Fibroblast of lung (primary cell): Measurements from ENCODE around the gene CLIP1. TPM values are rescaled to one million over a fixed set of nuclear protein-coding genes. Genes with fewer than 3 reads are reported as not detected.
"Not testable (repeated sequence)": the region's sequence is repeated elsewhere in the genome, so short reads cannot be mapped to it uniquely, and the experiment has no call there.

ENCODE experiments used
- DNase-seq, 2 donors: peaks; one replicate each; pipeline versions ENCODE4 v3.0.0 to v3.0.0-alpha.2; 2010; ENCODE audit warnings: low read depth in 2 of 2
- H2AFZ ChIP-seq: 2 replicates; pipeline ENCODE4 v1.5.1; 2012; ENCODE audit warnings: low read length, control low read depth, inconsistent platforms
- H3K27ac ChIP-seq: 2 replicates; pipeline ENCODE4 v1.5.1; 2011; ENCODE audit warnings: low read length, control low read depth; ENCODE audit not compliant: insufficient read depth
- H3K27me3 ChIP-seq: 2 replicates; pipeline ENCODE4 v1.5.1; 2011; ENCODE audit warnings: mild to moderate bottlenecking, low read length; ENCODE audit not compliant: control insufficient read depth, insufficient read depth
- H3K36me3 ChIP-seq: 2 replicates; pipeline ENCODE4 v1.5.1; 2011; ENCODE audit warnings: low read length; ENCODE audit not compliant: control insufficient read depth, insufficient read depth
- H3K4me1 ChIP-seq: 2 replicates; pipeline ENCODE4 v1.5.1; 2011; ENCODE audit warnings: low read length; ENCODE audit not compliant: control insufficient read depth, insufficient read depth; ENCODE audit errors: extremely low read depth
- H3K4me2 ChIP-seq: 2 replicates; pipeline ENCODE4 v1.5.1; 2011; ENCODE audit warnings: low read length, control low read depth; ENCODE audit not compliant: insufficient read depth; ENCODE audit errors: extremely low read depth
- H3K4me3 ChIP-seq, 4 experiments: fragments of 200-600 bp in 1 of 4; sonication (generic) in 1 of 4; replicated peaks in 1 of 4; 2 replicates each; pipeline ENCODE4 v1.5.1; 2011 to 2016; ENCODE audit warnings: low read length in 4 of 4, low read depth in 3 of 4, mild to moderate bottlenecking in 3 of 4, control low read depth in 2 of 4, inconsistent platforms in 1 of 4, mixed read lengths in 1 of 4; ENCODE audit not compliant: insufficient read depth in 1 of 4; ENCODE audit errors: control extremely low read depth in 1 of 4
- H3K79me2 ChIP-seq: 2 replicates; pipeline ENCODE4 v1.5.1; 2012; ENCODE audit warnings: mild to moderate bottlenecking, low read length, inconsistent platforms; ENCODE audit not compliant: control insufficient read depth, insufficient read depth
- H3K9ac ChIP-seq: 2 replicates; pipeline ENCODE4 v1.5.1; 2011; ENCODE audit warnings: mild to moderate bottlenecking, low read length, control low read depth; ENCODE audit not compliant: insufficient read depth
- H3K9me3 ChIP-seq: 2 replicates; pipeline ENCODE4 v1.5.1; 2012; ENCODE audit warnings: low read depth, low read length; ENCODE audit not compliant: control insufficient read depth, insufficient read depth
- H4K20me1 ChIP-seq: 2 replicates; pipeline ENCODE4 v1.5.1; 2011; ENCODE audit warnings: low read length; ENCODE audit not compliant: control insufficient read depth, insufficient read depth; ENCODE audit errors: extremely low read depth
- CTCF ChIP-seq, 2 donors: IDR thresholded peaks in 1 of 2; conservative IDR thresholded peaks in 1 of 2; 1 replicate in 1 of 2; 2 replicates in 1 of 2; pipeline ENCODE4 v1.5.1; 2011 to 2012; ENCODE audit warnings: low read length in 2 of 2, control low read depth in 1 of 2, inconsistent platforms in 1 of 2, low read depth in 1 of 2, mild to moderate bottlenecking in 1 of 2
- EZH2 ChIP-seq: IDR thresholded peaks from 2 replicates; pipeline ENCODE4 v1.5.1; 2012; ENCODE audit warnings: low read length, control low read depth, mild to moderate bottlenecking; ENCODE audit errors: missing control alignments
- polyA plus RNA-seq, 2 donors: library from polyadenylated mRNA; depleted of rRNA in 1 of 2; stranded (reverse) in 1 of 2; unstranded in 1 of 2; fragments of >200 nt; gene quantifications; 2 replicates each; pipeline ENCODE4 v1.2.1, GENCODE V29; 2011 to 2012; ENCODE audit warnings: missing spikeins in 1 of 2
- total RNA-seq: library from RNA; depleted of rRNA; stranded (reverse); fragments of >200 nt; gene quantifications from 2 replicates; pipeline ENCODE4 v1.2.1, GENCODE V29; 2014

Gene CLIP1
- total and polyA plus RNA-seq, 2 donors (not counting 1 experiment from before 2014, with no cell fraction given) = 75.5 to 147 TPM

- Histone ChIP-seq H2AFZ (no peak overlapping the region), H4K20me1 (no peaks in the 10 kb centered on the region), H3K27me3 (no peaks in the 10 kb centered on the region), H3K4me3 (no peak overlapping the region), H3K9ac (no peak overlapping the region), H3K9me3 (no peaks in the 10 kb centered on the region), H3K27ac (no peak overlapping the region), H3K4me2 (no peak overlapping the region), H3K36me3 (no peaks in the 10 kb centered on the region), H3K4me1 (peaks cover 8% of the 10 kb centered on the region), H3K79me2 (no peaks in the 10 kb centered on the region)
- no peak for DNase-seq
- no peak for TF ChIP-seq CTCF (conservative IDR thresholded peaks at IDR 0.05 in 1 of 2, IDR thresholded peaks at IDR 0.05 in 1 of 2; ENCODE audit: low read depth in 1 of 2, low read length in 2 of 2)
- no peak for TF ChIP-seq EZH2
Measured at GRCh38 chr12:122467983-122468382, 45.5 kb upstream of the CLIP1 start.

- not testable (repeated sequence) for H3K4me3 ChIP-seq, H3K9me3 ChIP-seq, H3K4me2 ChIP-seq, H3K27me3 ChIP-seq, H3K4me1 ChIP-seq, H3K36me3 ChIP-seq, H3K79me2 ChIP-seq, H2AFZ ChIP-seq, H4K20me1 ChIP-seq, H3K9ac ChIP-seq
- DNase-seq = peak; percentile 97 to 100
- peak overlapping the region; percentile 87 for H3K27ac ChIP-seq
Measured at GRCh38 chr12:122464317-122465042, 42.0 kb upstream of the CLIP1 start.

- H3K9me3 ChIP-seq = no peaks in the 10 kb centered on the region
- H3K4me2 ChIP-seq = no peak overlapping the region
- no peaks in the 10 kb centered on the region for H3K79me2 ChIP-seq
- H3K4me1 ChIP-seq = peaks cover 8% of the 10 kb centered on the region
- no peaks in the 10 kb centered on the region for H3K27me3 ChIP-seq
- no peak overlapping the region for H3K27ac ChIP-seq
- no peak for DNase-seq
- no peak overlapping the region for H2AFZ ChIP-seq
- no peak overlapping the region for H3K9ac ChIP-seq
- no peak overlapping the region for H3K4me3 ChIP-seq
- TF ChIP-seq CTCF (conservative IDR thresholded peaks at IDR 0.05 in 1 of 2, IDR thresholded peaks at IDR 0.05 in 1 of 2; ENCODE audit: low read depth in 1 of 2, low read length in 2 of 2) (no peak), EZH2 (no peak)
- H4K20me1 ChIP-seq = no peaks in the 10 kb centered on the region
- no peaks in the 10 kb centered on the region for H3K36me3 ChIP-seq
Measured at GRCh38 chr12:122460641-122461040, 38.2 kb upstream of the CLIP1 start.
